K562 (cell line): ENCODE results near the gene COL4A1.

Experiments
- CHCHD3 ChIP-seq: fragments of 250-450 bp; sonication (Bioruptor Pico); IDR thresholded peaks from 2 replicates; pipeline ENCODE4 v2.1.2; 2022; ENCODE audit warnings: mild to moderate bottlenecking
- CTCF ChIP-seq, 3 experiments: IDR thresholded peaks in 2 of 3; conservative IDR thresholded peaks in 1 of 3; 2 replicates each; pipeline ENCODE4 v1.5.1; 2011 to 2012; ENCODE audit warnings: low read length in 3 of 3, mild to moderate bottlenecking in 3 of 3, control low read depth in 2 of 3, improper control_type of control experiment in 1 of 3, inconsistent platforms in 1 of 3, low read depth in 1 of 3, mixed read lengths in 1 of 3, moderate library complexity in 1 of 3; ENCODE audit not compliant: insufficient read depth in 2 of 3
- EP300 ChIP-seq: IDR thresholded peaks from 2 replicates; pipeline ENCODE4 v1.6.1; 2012; ENCODE audit warnings: low read length, improper control_type of control experiment
- GABPB2 ChIP-seq: fragments of 250-450 bp; sonication (Bioruptor Pico); conservative IDR thresholded peaks from 2 replicates; pipeline ENCODE4 v1.5.1; 2021; ENCODE audit warnings: mild to moderate bottlenecking
- POLR2AphosphoS2 ChIP-seq: IDR thresholded peaks from 2 replicates; pipeline ENCODE4 v1.6.1; 2012; ENCODE audit warnings: low read length, improper control_type of control experiment
- TFAM ChIP-seq: fragments of 250-450 bp; sonication (Bioruptor Pico); conservative IDR thresholded peaks from 2 replicates; pipeline ENCODE4 v1.5.0; 2021; ENCODE audit warnings: mild to moderate bottlenecking, moderate library complexity
- ZNF184 ChIP-seq: sonication (generic); formaldehyde crosslinking; IDR thresholded peaks from 2 replicates; pipeline ENCODE4 v1.5.0; 2020; ENCODE audit warnings: missing genetic modification reagents

GRCh38 chr13:110280985-110281688 lies 25.8 kb downstream of the COL4A1 start:
- TF ChIP-seq GABPB2 (CRISPR knock-in tag), result no peak
- no peak for TF ChIP-seq ZNF184 (CRISPR knock-in tag)
- no peak for TF ChIP-seq CTCF (IDR thresholded peaks at IDR 0.05 in 2 of 3, conservative IDR thresholded peaks at IDR 0.05 in 1 of 3; ENCODE audit: insufficient read depth in 2 of 3, low read depth in 1 of 3, low read length in 3 of 3)
- TF ChIP-seq CHCHD3 (CRISPR knock-in tag), result no peak
- no peak for TF ChIP-seq POLR2AphosphoS2
- no peak for TF ChIP-seq TFAM (CRISPR knock-in tag)
- no peak for TF ChIP-seq EP300
